Endometrium (tissue), 2 donors: ENCODE results near the gene ZNF212.

Experiments
- FAIRE-seq: peaks from 2 replicates; lab custom pipeline; 2012; peaks lifted over from hg19 to GRCh38; lab: Jason Lieb, UNC
- donor health status: control.
- donor health status: control.

The ZNF212 gene

GRCh38 chr7:149239345-149240143 lies at the start of gene ZNF212:
Gene ZNF212, plus strand, starts transcription at chr7:149239651. Its CDS starts 128 bp downstream, at chr7:149239779.
- no peak for FAIRE-seq

DNA sequence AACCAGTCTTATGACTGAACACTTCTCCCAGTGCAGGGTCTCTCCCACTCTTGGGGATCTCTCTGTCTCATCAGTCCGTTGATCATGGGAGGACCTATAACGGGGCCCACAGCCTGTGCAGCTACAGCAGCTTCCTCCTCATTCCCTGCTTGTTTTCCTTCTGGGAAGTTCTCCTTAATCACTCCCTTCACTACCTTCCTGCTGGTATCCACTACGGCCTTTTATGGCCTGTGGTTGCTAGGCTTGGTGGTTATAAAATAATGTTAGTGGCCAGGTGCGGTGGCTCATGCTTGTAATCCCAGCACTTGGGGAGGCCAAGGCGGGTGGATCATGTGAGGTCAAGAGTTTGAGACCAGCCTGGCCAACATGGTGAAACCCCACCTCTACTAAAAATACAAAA lies 47.6 kb upstream of the ZNF212 start:
- FAIRE-seq = no peak

- no peak for FAIRE-seq
These were observed 44.7 kb upstream of the ZNF212 start for GRCh38 chr7:149194799-149195179.

DNA sequence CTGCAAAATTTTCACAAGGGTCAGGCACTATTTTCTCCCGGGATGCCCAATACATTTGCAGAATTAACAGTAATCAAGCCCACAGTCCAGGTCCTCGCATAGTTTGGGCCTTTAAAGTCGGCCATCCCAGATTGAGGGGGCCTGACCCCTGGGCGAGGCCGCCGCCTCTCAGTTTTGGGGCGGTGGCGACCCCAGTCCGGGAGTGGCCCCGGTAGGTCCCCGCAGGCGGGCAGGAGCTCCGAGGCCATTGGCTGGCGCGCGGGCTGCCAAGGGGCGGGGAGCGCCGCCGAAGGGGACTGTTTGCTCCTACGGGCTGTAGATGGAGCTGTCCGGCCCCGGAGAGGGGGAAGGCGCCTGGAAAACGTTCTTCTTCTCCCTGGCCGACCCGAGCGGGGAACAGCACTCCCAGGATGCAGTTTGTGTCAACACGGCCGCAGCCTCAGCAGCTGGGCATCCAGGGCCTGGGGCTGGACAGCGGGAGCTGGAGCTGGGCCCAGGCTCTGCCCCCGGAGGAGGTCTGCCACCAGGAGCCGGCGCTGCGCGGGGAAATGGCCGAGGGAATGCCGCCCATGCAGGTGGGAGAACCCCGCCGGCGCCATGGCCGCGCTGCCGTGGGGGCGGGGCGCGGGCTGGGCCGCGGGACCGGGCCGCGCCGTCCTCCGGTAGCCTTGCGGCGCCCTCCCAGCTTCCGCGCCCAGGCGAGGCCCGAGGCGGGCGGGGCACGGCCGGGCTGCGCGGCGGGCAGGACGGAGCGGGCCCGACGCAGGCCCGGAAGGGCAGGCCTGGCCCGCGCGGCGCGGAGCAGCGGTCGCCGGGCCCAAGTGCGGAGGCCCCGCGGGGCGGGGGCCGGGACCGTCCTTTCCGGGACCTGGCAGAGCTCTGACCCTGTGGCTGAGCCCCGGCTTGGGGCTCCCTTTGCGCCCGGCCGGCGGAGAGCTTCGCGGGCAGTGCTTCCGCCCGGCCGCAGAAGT lies 44.0 kb upstream of the ZNF212 start, which contains the start of gene ZNF282:
Gene ZNF282, plus strand, starts transcription at position 367 of the 971 bp plus-strand sequence. Its CDS starts 44 bp downstream, at position 411.
- FAIRE-seq = no peak

GRCh38 chr7:149196151-149196704 lies 43.2 kb upstream of the ZNF212 start:
- no peak for FAIRE-seq

GRCh38 chr7:149196705-149197171 lies 42.7 kb upstream of the ZNF212 start:
- FAIRE-seq = no peak

DNA sequence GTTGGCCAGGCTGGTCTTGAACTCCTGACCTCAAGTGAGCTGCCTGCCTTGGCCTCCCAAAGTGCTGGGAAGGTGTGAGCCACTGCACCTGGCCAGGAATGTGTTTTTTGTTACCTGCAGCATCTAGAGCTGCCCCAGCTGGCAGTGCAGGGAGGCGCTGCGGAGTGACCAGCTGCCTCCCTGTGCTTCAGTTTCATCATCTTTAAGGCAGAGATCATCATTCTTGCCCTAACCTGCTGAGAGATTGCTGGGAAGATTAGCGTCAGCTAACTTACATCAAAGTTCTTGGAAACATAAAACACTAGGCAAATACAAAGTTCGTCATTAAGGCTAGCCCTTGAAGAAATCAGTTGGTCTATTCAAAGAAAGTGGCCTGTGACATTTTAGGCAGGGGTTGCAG lies 41.8 kb upstream of the ZNF212 start:
- no peak for FAIRE-seq

DNA sequence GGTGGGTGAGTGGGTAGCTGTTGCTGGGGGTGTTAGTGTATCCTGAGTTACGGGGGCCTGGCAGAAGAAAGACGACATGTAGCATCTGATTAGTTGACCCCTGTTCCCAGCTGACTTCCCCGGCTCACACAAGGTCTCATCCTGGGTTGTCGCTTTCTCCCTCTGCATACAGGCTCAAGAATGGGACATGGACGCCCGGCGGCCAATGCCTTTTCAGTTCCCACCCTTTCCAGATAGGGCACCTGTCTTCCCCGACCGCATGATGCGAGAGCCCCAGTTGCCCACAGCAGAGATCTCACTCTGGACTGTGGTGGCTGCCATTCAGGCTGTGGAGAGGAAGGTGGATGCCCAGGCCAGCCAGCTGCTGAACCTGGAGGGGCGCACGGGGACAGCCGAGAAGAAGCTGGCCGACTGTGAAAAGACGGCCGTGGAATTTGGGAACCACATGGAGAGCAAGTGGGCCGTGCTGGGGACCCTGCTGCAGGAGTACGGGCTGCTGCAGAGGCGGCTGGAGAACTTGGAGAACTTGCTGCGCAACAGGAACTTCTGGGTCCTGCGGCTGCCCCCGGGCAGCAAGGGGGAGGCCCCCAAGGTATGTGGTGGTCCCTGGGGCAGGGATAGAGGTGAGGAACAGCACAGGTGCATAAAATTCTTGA lies 41.2 kb upstream of the ZNF212 start:
- FAIRE-seq = no peak

- FAIRE-seq = no peak
These were observed 40.0 kb upstream of the ZNF212 start for GRCh38 chr7:149199234-149199995.

DNA sequence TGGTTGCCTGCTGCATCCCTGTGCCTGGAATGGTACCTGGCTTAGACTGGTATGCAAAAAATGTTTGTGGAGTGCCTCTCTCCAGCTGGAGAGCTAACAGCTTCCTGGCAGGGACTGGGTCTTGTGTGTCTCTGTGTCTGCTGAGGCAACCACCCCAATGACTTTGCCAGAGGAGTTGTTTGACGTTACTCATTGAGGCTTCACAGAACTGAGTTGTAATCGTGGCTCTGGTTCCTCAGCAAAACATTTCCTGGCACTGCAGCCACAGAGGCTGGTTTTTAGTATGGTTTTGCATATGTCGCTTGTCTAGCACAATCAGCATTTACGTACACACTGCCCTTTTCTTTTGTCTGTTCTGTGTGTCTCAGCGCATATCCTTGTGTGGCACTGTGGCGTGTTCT lies 36.6 kb upstream of the ZNF212 start:
- no peak for FAIRE-seq

GRCh38 chr7:149205690-149206381 lies 33.6 kb upstream of the ZNF212 start:
- FAIRE-seq = no peak

DNA sequence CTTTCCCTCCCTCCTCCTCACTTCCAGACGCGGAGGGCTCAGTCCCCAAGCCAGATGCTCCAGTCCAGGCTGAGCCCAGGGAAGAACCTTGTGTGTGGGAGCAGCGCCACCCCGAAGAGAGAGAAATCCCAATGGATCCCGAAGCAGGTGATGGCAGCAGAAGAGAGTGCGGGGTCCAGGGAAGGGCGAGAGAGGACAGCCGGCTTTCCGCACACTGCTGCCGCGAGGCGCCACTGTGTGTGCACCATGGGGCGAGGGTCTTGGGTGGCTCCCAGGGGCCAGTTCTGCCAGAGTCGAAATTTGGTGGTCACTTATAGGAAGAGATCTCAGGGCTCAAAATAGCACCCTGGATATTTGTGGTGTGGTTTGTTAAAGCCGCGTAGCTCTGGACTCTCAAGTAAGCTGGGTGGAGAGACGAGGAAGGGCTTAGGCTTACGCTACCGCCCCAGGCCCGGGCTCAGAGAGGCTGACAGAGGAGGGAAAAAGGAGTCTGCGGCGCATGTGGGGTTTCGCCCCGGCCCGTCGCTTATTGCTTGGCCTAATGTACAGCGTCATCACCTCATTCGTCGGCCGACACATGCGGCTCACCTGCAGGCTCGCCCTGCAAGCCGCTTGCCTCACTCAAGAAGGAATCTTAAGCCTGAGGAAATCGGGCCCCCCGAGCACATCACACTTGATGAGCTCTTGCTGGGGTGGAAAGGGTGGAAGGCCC lies 32.0 kb upstream of the ZNF212 start:
- FAIRE-seq = no peak

- no peak for FAIRE-seq
These were observed 29.8 kb upstream of the ZNF212 start for GRCh38 chr7:149209518-149210269.

GRCh38 chr7:149210551-149210950 lies 28.9 kb upstream of the ZNF212 start:
- no peak for FAIRE-seq

- FAIRE-seq = no peak
These were observed 25.3 kb upstream of the ZNF212 start for GRCh38 chr7:149214020-149214720.

GRCh38 chr7:149216402-149216801 lies 23.0 kb upstream of the ZNF212 start:
- no peak for FAIRE-seq

- FAIRE-seq = no peak
These were observed 21.9 kb upstream of the ZNF212 start for GRCh38 chr7:149217570-149217969.
